ENCODE results near the gene TMEM132D. TPM values are rescaled to one million over a fixed set of nuclear protein-coding genes. Genes with fewer than 3 reads are reported as not detected.
A peak's percentile ranks its signal among the peaks of the same experiment; 100 is the strongest.

TMEM132D gene
- total RNA-seq, 1 donor from 2014 or later = 1.1 TPM

DNA sequence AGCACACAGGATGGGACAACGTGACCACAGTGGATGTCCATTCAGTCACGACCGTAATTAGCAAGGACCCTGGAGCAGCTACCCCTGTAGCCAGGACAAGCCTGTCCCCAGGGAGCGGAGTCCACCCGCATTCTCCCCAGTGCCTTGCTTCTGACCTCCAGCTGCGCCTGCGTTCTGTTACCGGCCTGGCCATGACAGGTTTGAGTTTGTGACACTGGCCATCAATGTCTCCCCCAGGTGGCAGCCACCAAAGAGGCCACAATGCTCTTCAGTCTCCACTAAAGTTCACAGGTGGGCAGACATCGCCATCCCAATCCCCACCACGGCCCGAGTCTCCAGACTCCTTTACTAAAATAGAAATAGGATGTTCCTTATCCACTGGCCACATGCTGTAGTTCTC, 96.7 kb downstream of the TMEM132D start:
- DNase-seq (ENCODE audit: low spot score) = no peak
- no peaks in the 10 kb centered on the region for H3K27me3 ChIP-seq
- TF ChIP-seq CTCF (IDR thresholded peaks at IDR 0.05) (no peak), EZH2 (IDR thresholded peaks at IDR 0.05) (no peak), EZH2phosphoT487 (IDR thresholded peaks at IDR 0.05) (no peak)
- H3K9me3 ChIP-seq (ENCODE audit: low read depth) = no peaks in the 10 kb centered on the region
- no peaks in the 10 kb centered on the region for H4K20me1 ChIP-seq (ENCODE audit: low read depth)
- no peaks in the 10 kb centered on the region for H3K79me2 ChIP-seq (ENCODE audit: low read depth)
- no peaks in the 10 kb centered on the region for H3F3A ChIP-seq (ENCODE audit: low read depth)
- Mint-ChIP-seq H3K4me1 (no peaks in the 10 kb centered on the region), H3K27me3 (ENCODE audit: insufficient read depth, low read depth) (no peaks in the 10 kb centered on the region), H3K9me3 (peaks cover 3% of the 10 kb centered on the region), H3K27ac (no peak overlapping the region), H3K4me3 (no peak overlapping the region), H3K36me3 (peaks cover 8% of the 10 kb centered on the region)
- H3K27ac ChIP-seq = no peak overlapping the region
- H2AFZ ChIP-seq (replicated peaks) = no peak overlapping the region
- H3K4me1 ChIP-seq = no peaks in the 10 kb centered on the region
- H3K36me3 ChIP-seq = no peaks in the 10 kb centered on the region
- no peak overlapping the region for H3K9ac ChIP-seq
- H3K4me2 ChIP-seq = no peak overlapping the region
- no peak overlapping the region for H3K4me3 ChIP-seq

DNA sequence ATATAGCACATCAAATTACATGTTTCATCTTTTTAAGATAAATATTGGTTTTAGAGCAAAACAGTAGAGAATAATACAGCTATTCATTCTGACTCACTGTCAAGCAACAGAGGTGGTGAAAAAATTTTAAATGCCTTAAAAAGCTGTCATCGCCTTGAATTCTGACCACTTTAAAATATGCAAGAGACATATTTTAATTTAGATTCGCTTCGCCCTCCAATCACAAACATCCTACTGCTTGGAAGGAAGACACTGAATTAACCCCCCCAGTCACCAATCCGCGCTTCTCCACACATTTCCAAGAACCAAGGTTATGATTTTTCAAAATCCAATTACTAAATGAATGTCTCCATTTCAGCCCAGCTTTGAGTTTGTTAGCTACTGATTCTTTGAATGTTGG, 112.4 kb downstream of the TMEM132D start:
- H3K9me3 Mint-ChIP-seq = peaks cover 24% of the 10 kb centered on the region
- H3F3A ChIP-seq (ENCODE audit: low read depth) = no peaks in the 10 kb centered on the region
- no peak overlapping the region for H2AFZ ChIP-seq (replicated peaks)
- DNase-seq (ENCODE audit: low spot score) = no peak
- H3K4me3 Mint-ChIP-seq = no peak overlapping the region
- H4K20me1 ChIP-seq (ENCODE audit: low read depth) = no peaks in the 10 kb centered on the region
- no peaks in the 10 kb centered on the region for H3K36me3 ChIP-seq
- H3K79me2 ChIP-seq (ENCODE audit: low read depth) = no peaks in the 10 kb centered on the region
- no peaks in the 10 kb centered on the region for H3K9me3 ChIP-seq (ENCODE audit: low read depth)
- no peaks in the 10 kb centered on the region for H3K27me3 ChIP-seq
- H3K4me3 ChIP-seq = no peak overlapping the region
- peaks cover 4% of the 10 kb centered on the region for H3K27me3 Mint-ChIP-seq (ENCODE audit: insufficient read depth, low read depth)
- peaks cover 7% of the 10 kb centered on the region for H3K4me1 ChIP-seq
- H3K4me1 Mint-ChIP-seq = peaks cover 10% of the 10 kb centered on the region
- no peak overlapping the region for H3K9ac ChIP-seq
- no peak overlapping the region for H3K27ac Mint-ChIP-seq
- H3K36me3 Mint-ChIP-seq = peaks cover 11% of the 10 kb centered on the region
- no peak overlapping the region for H3K4me2 ChIP-seq
- no peak overlapping the region for H3K27ac ChIP-seq
- no peak for TF ChIP-seq CTCF (IDR thresholded peaks at IDR 0.05)
- TF ChIP-seq EZH2 (IDR thresholded peaks at IDR 0.05) = no peak
- no peak for TF ChIP-seq EZH2phosphoT487 (IDR thresholded peaks at IDR 0.05)

GRCh38 chr12:129790930-129791329, 112.9 kb downstream of the TMEM132D start:
- H3K4me1 Mint-ChIP-seq = peaks cover 10% of the 10 kb centered on the region
- H3K27ac Mint-ChIP-seq = peak overlapping the region; percentile 78
- H3K36me3 Mint-ChIP-seq = peaks cover 15% of the 10 kb centered on the region
- H3K27ac ChIP-seq = no peak overlapping the region
- no peak overlapping the region for H2AFZ ChIP-seq (replicated peaks)
- H3K9me3 ChIP-seq (ENCODE audit: low read depth) = no peaks in the 10 kb centered on the region
- no peak for DNase-seq (ENCODE audit: low spot score)
- H3K9ac ChIP-seq = no peak overlapping the region
- no peaks in the 10 kb centered on the region for H4K20me1 ChIP-seq (ENCODE audit: low read depth)
- H3K9me3 Mint-ChIP-seq = peaks cover 29% of the 10 kb centered on the region
- H3K36me3 ChIP-seq = no peaks in the 10 kb centered on the region
- TF ChIP-seq CTCF (IDR thresholded peaks at IDR 0.05) = no peak
- TF ChIP-seq EZH2 (IDR thresholded peaks at IDR 0.05) = no peak
- no peak for TF ChIP-seq EZH2phosphoT487 (IDR thresholded peaks at IDR 0.05)
- H3K79me2 ChIP-seq (ENCODE audit: low read depth) = no peaks in the 10 kb centered on the region
- peaks cover 7% of the 10 kb centered on the region for H3K4me1 ChIP-seq
- H3K4me3 Mint-ChIP-seq = no peak overlapping the region
- H3F3A ChIP-seq (ENCODE audit: low read depth) = no peaks in the 10 kb centered on the region
- peaks cover 4% of the 10 kb centered on the region for H3K27me3 Mint-ChIP-seq (ENCODE audit: insufficient read depth, low read depth)
- H3K4me3 ChIP-seq = no peak overlapping the region
- H3K4me2 ChIP-seq = no peak overlapping the region
- H3K27me3 ChIP-seq = no peaks in the 10 kb centered on the region
